ENCODE measurements around the gene GREB1L. TPM values are rescaled to one million over a fixed set of nuclear protein-coding genes. Genes with fewer than 3 reads are reported as not detected.
A peak's percentile ranks its signal among the peaks of the same experiment; 100 is the strongest.

GREB1L gene
- total and polyA plus RNA-seq, 4 donors = 1.1 to 6.0 (median 3.9) TPM

- no peaks in the 10 kb centered on the region for H3K27me3 ChIP-seq (ENCODE audit: control insufficient read depth in 1 of 2, insufficient read depth in 2 of 2, low read length in 1 of 2)
- DNase-seq = no peak
- no peak overlapping the region for H3K4me3 ChIP-seq (ENCODE audit: low read length in 2 of 2)
Measured at GRCh38 chr18:21444465-21445212, 202.6 kb downstream of the GREB1L start.

GRCh38 chr18:21448299-21448698 is 206.3 kb downstream of the GREB1L start:
- Histone ChIP-seq H3K36me3 (ENCODE audit: control insufficient read depth in 1 of 2, insufficient read depth in 2 of 2, low read length in 1 of 2) (no peaks in the 10 kb centered on the region), H3K27ac (ENCODE audit: low read depth in 1 of 2, low read length in 2 of 2) (no peak overlapping the region), H3K4me1 (ENCODE audit: control insufficient read depth in 1 of 2, insufficient read depth in 2 of 2, low read length in 2 of 2) (peaks cover 2 to 7% of the 10 kb centered on the region in 2 donors), H3K27me3 (ENCODE audit: control insufficient read depth in 1 of 2, insufficient read depth in 2 of 2, low read length in 1 of 2) (no peaks in the 10 kb centered on the region), H3K4me3 (ENCODE audit: low read length in 2 of 2) (no peak overlapping the region), H3K9me3 (ENCODE audit: control insufficient read depth, low read length) (no peaks in the 10 kb centered on the region)
- DNase-seq (no peak), ATAC-seq (ENCODE audit: low FRiP score) (no peak)
- intact Hi-C loops (cut with DNase I) = no loop called here

More at GRCh38 chr18:21444465-21445212, 202.6 kb downstream of the GREB1L start:
- ATAC-seq (ENCODE audit: low FRiP score) = peak; percentile 71
- Histone ChIP-seq H3K4me1 (ENCODE audit: control insufficient read depth in 1 of 2, insufficient read depth in 2 of 2, low read length in 2 of 2) (no peaks in the 10 kb centered on the region), H3K36me3 (ENCODE audit: control insufficient read depth in 1 of 2, insufficient read depth in 2 of 2, low read length in 1 of 2) (no peaks in the 10 kb centered on the region), H3K27ac (ENCODE audit: low read depth in 1 of 2, low read length in 2 of 2) (no peak overlapping the region), H3K9me3 (ENCODE audit: control insufficient read depth, low read length) (no peaks in the 10 kb centered on the region)
- intact Hi-C loops (cut with DNase I) = loop anchor here (2.0 to 5.0 kb wide), 2 partner anchors 202 to 250 kb away; partner anchors contain the start of gene GREB1L (in 1 of the 2)
- WGBS, 2 donors = 73 to 74% methylated on average over 6 of the region's 6 CpGs

GRCh38 chr18:21449367-21450290 is 207.6 kb downstream of the GREB1L start:
- WGBS, 2 donors = 81 to 84% methylated on average over 5 of the region's 5 CpGs
- DNase-seq (no peak), ATAC-seq (ENCODE audit: low FRiP score) (no peak)
- Histone ChIP-seq H3K4me1 (ENCODE audit: control insufficient read depth in 1 of 2, insufficient read depth in 2 of 2, low read length in 2 of 2) (peaks cover 2 to 7% of the 10 kb centered on the region in 2 donors), H3K9me3 (ENCODE audit: control insufficient read depth, low read length) (no peaks in the 10 kb centered on the region), H3K4me3 (ENCODE audit: low read length in 2 of 2) (no peak overlapping the region), H3K27ac (ENCODE audit: low read depth in 1 of 2, low read length in 2 of 2) (no peak overlapping the region), H3K27me3 (ENCODE audit: control insufficient read depth in 1 of 2, insufficient read depth in 2 of 2, low read length in 1 of 2) (no peaks in the 10 kb centered on the region), H3K36me3 (ENCODE audit: control insufficient read depth in 1 of 2, insufficient read depth in 2 of 2, low read length in 1 of 2) (no peaks in the 10 kb centered on the region)
- intact Hi-C loops (cut with DNase I) = no loop called here

- DNase-seq = no peak
- H3K36me3 ChIP-seq (ENCODE audit: control insufficient read depth in 1 of 2, insufficient read depth in 2 of 2, low read length in 1 of 2) = no peaks in the 10 kb centered on the region
- WGBS, 2 donors = 33 to 37% methylated on average over 2 of the region's 2 CpGs
- intact Hi-C loops (cut with DNase I) = no loop called here
- H3K4me3 ChIP-seq (ENCODE audit: low read length in 2 of 2) = no peak overlapping the region
- H3K27me3 ChIP-seq (ENCODE audit: control insufficient read depth in 1 of 2, insufficient read depth in 2 of 2, low read length in 1 of 2) = no peaks in the 10 kb centered on the region
- no peaks in the 10 kb centered on the region for H3K9me3 ChIP-seq (ENCODE audit: control insufficient read depth, low read length)
- no peak for ATAC-seq (ENCODE audit: low FRiP score)
- no peak overlapping the region for H3K27ac ChIP-seq (ENCODE audit: low read depth in 1 of 2, low read length in 2 of 2)
- peaks cover 2 to 7% of the 10 kb centered on the region in 2 donors for H3K4me1 ChIP-seq (ENCODE audit: control insufficient read depth in 1 of 2, insufficient read depth in 2 of 2, low read length in 2 of 2)
Measured at GRCh38 chr18:21450503-21450902, 208.5 kb downstream of the GREB1L start.

- H3K9me3 ChIP-seq (ENCODE audit: control insufficient read depth, low read length) = no peaks in the 10 kb centered on the region
- peaks cover 2 to 7% of the 10 kb centered on the region in 2 donors for H3K4me1 ChIP-seq (ENCODE audit: control insufficient read depth in 1 of 2, insufficient read depth in 2 of 2, low read length in 2 of 2)
- H3K36me3 ChIP-seq (ENCODE audit: control insufficient read depth in 1 of 2, insufficient read depth in 2 of 2, low read length in 1 of 2) = no peaks in the 10 kb centered on the region
- no peak overlapping the region for H3K4me3 ChIP-seq (ENCODE audit: low read length in 2 of 2)
- WGBS, 2 donors = 42 to 58% methylated on average over 1 of the region's 1 CpG
- no peak for ATAC-seq (ENCODE audit: low FRiP score)
- no peak overlapping the region for H3K27ac ChIP-seq (ENCODE audit: low read depth in 1 of 2, low read length in 2 of 2)
- no peak for DNase-seq
- H3K27me3 ChIP-seq (ENCODE audit: control insufficient read depth in 1 of 2, insufficient read depth in 2 of 2, low read length in 1 of 2) = no peaks in the 10 kb centered on the region
- intact Hi-C loops (cut with DNase I) = no loop called here
Measured at GRCh38 chr18:21450913-21451312, 208.9 kb downstream of the GREB1L start.

- Histone ChIP-seq H3K36me3 (ENCODE audit: control insufficient read depth in 1 of 2, insufficient read depth in 2 of 2, low read length in 1 of 2) (no peaks in the 10 kb centered on the region), H3K9me3 (ENCODE audit: control insufficient read depth, low read length) (no peaks in the 10 kb centered on the region), H3K27ac (ENCODE audit: low read depth in 1 of 2, low read length in 2 of 2) (no peak overlapping the region), H3K4me3 (ENCODE audit: low read length in 2 of 2) (no peak overlapping the region), H3K27me3 (ENCODE audit: control insufficient read depth in 1 of 2, insufficient read depth in 2 of 2, low read length in 1 of 2) (no peaks in the 10 kb centered on the region), H3K4me1 (ENCODE audit: control insufficient read depth in 1 of 2, insufficient read depth in 2 of 2, low read length in 2 of 2) (peaks cover 2 to 7% of the 10 kb centered on the region in 2 donors)
- intact Hi-C loops (cut with DNase I) = no loop called here
- ATAC-seq (ENCODE audit: low FRiP score) (no peak), DNase-seq (no peak)
- 63 to 69% methylated on average over 2 of the region's 2 CpGs for WGBS, 2 donors
Measured at GRCh38 chr18:21451851-21452250, 209.8 kb downstream of the GREB1L start.

GRCh38 chr18:21452276-21452780 is 210.3 kb downstream of the GREB1L start:
- Histone ChIP-seq H3K4me3 (ENCODE audit: low read length in 2 of 2) (no peak overlapping the region), H3K27me3 (ENCODE audit: control insufficient read depth in 1 of 2, insufficient read depth in 2 of 2, low read length in 1 of 2) (no peaks in the 10 kb centered on the region), H3K36me3 (ENCODE audit: control insufficient read depth in 1 of 2, insufficient read depth in 2 of 2, low read length in 1 of 2) (no peaks in the 10 kb centered on the region), H3K4me1 (ENCODE audit: control insufficient read depth in 1 of 2, insufficient read depth in 2 of 2, low read length in 2 of 2) (peaks cover 2 to 7% of the 10 kb centered on the region in 2 donors), H3K9me3 (ENCODE audit: control insufficient read depth, low read length) (no peaks in the 10 kb centered on the region), H3K27ac (ENCODE audit: low read depth in 1 of 2, low read length in 2 of 2) (peak overlapping the region; percentile 3 to 37)
- WGBS, 2 donors = 21 to 31% methylated on average over 2 of the region's 2 CpGs
- intact Hi-C loops (cut with DNase I) = no loop called here
- no peak for DNase-seq
- ATAC-seq (ENCODE audit: low FRiP score) = no peak

GRCh38 chr18:21452796-21453510 is 210.9 kb downstream of the GREB1L start:
- Histone ChIP-seq H3K9me3 (ENCODE audit: control insufficient read depth, low read length) (no peaks in the 10 kb centered on the region), H3K4me3 (ENCODE audit: low read length in 2 of 2) (no peak overlapping the region), H3K27ac (ENCODE audit: low read depth in 1 of 2, low read length in 2 of 2) (peak overlapping the region in 1 of 2 donors; percentile 3), H3K27me3 (ENCODE audit: control insufficient read depth in 1 of 2, insufficient read depth in 2 of 2, low read length in 1 of 2) (no peaks in the 10 kb centered on the region), H3K4me1 (ENCODE audit: control insufficient read depth in 1 of 2, insufficient read depth in 2 of 2, low read length in 2 of 2) (peaks cover 2 to 7% of the 10 kb centered on the region in 2 donors), H3K36me3 (ENCODE audit: control insufficient read depth in 1 of 2, insufficient read depth in 2 of 2, low read length in 1 of 2) (no peaks in the 10 kb centered on the region)
- DNase-seq = no peak
- no peak for ATAC-seq (ENCODE audit: low FRiP score)
- WGBS, 2 donors = 28 to 38% methylated on average over 4 of the region's 4 CpGs
- intact Hi-C loops (cut with DNase I) = no loop called here
